ENCODE measurements around the gene UBR3.

The UBR3 gene

GRCh38 chr2:170052151-170052550, 224.9 kb downstream of the UBR3 start:
- DNase-seq (ENCODE audit: low read depth) = no peak

- DNase-seq (ENCODE audit: low read depth) = no peak
Measured at GRCh38 chr2:170054997-170055396, 227.7 kb downstream of the UBR3 start.

GRCh38 chr2:170056900-170057299, 229.6 kb downstream of the UBR3 start:
- DNase-seq (ENCODE audit: low read depth) = no peak

DNA sequence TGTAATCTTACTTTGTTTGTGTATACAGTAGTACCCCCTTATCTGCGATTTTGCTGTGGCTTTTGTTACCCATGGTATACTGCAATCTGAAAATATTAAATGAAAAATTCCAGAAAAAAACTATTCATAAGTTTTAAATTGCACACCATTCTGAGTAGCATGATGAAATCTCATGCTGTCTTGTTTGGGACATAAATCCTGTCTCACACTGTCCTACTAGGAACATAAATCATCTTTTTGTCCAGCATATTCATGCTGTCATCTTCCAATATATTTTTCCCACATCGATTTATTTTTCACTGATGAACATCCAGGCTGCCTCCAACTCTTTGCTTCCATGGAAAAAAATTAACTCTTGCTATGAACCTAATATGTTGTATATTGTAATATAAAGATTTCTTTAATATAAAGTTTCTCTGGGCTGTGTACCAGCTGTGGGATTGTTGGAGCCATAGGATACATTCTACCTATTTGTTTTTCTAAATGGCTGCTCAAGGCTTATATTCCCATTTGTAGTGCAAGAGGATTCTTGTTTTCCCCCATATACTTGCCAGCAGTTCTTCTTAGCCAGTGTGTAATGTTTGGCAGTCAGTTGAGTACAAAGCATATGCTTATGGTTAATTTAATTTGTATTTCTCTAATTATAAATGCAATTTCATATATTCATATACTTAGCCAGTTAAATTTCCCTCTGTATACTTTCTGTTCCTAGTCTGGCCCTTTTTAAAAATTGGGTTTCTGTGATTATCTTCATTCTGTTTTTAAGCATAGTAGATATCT, 236.4 kb downstream of the UBR3 start:
- DNase-seq (ENCODE audit: low read depth) = no peak

DNA sequence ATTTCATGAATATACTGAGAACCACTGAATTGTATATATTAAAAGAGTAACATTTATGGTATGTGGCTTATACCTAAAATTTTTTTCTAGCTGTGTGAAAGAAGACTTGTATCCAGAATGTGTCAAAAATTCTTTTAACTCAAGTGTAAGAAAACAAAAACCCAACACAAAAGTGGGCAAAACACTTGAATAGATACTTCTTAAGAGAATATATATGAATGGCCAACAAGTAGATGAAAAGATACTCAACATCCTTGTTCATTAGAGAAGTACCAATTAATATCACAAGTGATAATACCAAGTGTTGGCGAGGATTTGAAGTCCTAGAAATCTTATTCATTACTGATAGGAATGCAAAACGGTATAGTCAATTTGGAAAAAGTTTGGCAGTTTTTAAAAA, 243.5 kb downstream of the UBR3 start:
- no peak for DNase-seq (ENCODE audit: low read depth)

- no peak for DNase-seq (ENCODE audit: low read depth)
Measured at GRCh38 chr2:170073288-170073687, 246.0 kb downstream of the UBR3 start.

- DNase-seq (ENCODE audit: low read depth) = no peak
Measured at GRCh38 chr2:170076189-170076588, 248.9 kb downstream of the UBR3 start.

DNA sequence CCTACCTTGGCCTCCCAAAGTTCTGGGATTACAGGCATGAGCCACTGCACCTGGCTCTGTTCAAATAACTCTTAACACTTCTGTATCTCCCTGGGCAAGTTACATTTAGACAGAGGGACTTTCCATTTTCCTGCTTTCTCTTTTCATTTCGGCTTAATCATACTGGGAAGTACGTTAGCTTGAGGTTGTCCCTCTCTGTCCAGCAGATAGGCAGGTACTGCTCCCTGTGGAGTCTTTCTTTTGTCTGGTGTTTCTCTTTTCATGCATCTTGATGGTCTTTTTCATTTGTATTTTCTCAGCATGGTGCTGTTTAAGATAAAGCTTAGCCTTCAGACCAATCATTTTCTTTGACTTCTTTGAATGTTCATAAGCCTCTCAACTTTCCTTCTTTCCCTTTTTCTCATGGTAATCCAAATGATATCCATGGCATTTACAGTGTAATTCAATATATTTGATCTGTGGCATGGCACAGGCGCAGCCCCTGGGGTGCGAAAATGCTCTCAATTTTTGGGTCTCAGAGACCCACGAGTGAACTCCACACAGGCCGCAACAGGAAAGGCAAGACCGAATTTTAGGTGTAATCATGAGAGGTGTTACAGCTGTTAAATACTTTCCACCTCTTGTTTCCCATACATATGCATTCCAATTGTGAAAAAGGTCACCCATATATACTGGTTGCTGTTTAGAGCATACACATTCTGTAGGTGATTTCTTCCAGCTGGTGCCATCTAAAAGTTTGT, 250.7 kb downstream of the UBR3 start:
- DNase-seq (ENCODE audit: low read depth) = no peak

DNA sequence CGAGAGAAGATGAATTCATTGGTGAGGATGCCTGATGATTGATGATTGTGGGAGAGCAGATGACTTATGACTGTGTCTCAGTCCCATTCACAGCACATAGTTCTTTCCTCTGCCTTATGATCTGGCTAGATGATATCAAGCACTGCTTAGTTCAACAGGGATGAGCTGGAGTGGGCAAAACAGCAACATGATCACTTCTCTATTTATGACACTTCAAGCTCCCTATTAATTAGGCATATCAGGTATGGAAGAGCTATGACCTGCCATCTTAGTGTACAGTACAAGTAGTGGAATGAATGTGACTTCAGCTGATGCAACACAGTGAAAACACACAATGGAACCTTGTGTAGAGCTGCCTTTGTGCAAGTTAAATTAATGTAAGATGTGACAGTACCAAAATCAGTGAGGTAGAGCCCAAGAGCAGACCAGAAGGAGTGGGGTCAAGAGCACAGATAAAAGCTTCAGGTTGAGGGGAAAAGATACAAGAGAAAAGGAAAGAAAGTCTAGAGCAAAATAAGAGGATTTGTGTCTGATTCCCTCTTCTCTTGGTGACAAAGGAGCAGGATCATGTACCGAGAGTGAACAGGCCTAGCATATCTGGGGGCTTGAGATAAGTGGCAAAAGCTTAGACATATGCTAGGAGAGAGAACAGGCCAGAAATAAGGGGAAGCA, 257.7 kb downstream of the UBR3 start:
- DNase-seq (ENCODE audit: low read depth) = no peak

DNA sequence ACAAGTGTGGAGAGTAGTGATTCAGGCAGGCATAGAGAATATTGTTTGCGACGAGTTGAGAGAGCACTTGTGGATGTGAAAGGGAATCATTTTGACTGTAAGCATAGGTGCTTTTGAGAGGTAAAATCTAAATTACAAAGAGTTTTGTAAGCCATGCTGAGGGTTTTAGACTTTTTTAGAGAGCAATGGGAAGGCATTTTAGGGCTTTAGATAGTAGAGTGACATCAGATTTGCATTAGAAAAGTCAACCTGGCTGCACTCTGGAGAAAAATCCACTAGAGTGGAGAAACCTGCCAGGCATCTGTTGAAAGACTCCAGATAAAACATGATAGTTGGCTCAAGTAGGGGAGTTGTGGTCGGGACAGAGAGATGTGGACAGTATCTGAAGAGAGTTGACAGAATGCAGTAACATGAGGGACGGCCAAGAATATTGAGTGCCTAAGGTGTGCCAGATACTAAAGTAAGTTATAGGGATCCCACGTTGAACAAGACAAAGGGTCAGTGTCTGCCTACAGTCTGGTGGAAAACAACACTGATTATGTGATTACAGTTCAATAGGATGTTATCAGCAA, 258.9 kb downstream of the UBR3 start:
- no peak for DNase-seq (ENCODE audit: low read depth)

GRCh38 chr2:170086751-170087412, 259.6 kb downstream of the UBR3 start:
- no peak for DNase-seq (ENCODE audit: low read depth)

DNA sequence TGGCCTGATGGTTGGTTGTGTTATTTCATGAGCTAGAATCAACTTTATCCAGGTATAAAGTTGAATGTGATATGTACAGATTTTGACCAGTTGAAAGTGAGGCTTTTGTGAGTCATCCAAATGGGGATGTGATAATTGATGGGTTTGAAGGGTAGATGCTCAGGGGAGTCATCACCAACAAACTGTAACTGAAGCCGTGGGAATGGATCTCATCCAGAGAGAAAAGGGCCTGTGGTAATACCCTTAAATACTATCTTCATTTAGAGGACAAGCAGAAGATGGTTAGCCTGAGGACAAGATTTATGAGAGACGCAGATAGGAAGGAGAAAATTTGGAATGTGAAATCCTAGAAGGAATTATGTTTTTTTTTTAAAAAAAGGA, 260.1 kb downstream of the UBR3 start:
- DNase-seq (ENCODE audit: low read depth) = no peak

DNA sequence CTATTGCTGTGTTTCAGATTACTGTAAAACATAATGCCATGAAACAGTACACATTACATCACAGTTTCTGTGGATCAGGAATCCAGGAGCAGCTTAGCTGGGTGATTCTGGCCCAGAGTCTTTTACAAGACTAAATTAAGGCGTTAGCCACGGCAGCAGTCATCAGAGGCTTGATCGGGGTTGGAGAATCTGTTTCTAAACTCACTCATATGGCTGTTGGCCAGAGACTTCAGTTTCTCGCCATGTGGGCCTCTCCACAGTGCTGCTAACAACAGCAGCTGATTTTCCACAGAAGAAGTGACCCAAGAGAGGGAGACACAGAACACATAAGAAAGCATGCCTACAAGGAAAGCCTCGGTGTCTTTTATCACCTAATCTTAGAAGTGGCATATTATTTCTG, 261.5 kb downstream of the UBR3 start:
- no peak for DNase-seq (ENCODE audit: low read depth)

DNA sequence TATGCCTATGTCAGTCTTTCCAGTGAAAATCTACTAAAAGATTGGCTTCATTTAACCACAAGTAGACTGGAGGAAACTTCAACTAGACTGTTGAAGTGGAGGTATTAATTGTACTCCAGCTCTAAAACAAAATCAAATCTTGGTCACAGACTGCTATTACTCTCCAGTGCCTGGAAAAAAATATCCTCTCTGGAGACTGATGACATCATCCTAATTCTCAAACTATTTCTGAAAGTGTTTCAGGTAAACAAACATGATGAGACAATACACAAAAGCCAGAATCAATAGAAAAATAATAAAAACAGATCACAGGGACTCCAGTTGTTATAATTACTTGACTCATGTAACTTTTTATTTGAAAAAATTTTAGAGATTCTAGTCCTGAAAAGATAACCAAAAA, 263.0 kb downstream of the UBR3 start:
- no peak for DNase-seq (ENCODE audit: low read depth)

- no peak for DNase-seq (ENCODE audit: low read depth)
Measured at GRCh38 chr2:170091436-170091835, 264.2 kb downstream of the UBR3 start.

DNA sequence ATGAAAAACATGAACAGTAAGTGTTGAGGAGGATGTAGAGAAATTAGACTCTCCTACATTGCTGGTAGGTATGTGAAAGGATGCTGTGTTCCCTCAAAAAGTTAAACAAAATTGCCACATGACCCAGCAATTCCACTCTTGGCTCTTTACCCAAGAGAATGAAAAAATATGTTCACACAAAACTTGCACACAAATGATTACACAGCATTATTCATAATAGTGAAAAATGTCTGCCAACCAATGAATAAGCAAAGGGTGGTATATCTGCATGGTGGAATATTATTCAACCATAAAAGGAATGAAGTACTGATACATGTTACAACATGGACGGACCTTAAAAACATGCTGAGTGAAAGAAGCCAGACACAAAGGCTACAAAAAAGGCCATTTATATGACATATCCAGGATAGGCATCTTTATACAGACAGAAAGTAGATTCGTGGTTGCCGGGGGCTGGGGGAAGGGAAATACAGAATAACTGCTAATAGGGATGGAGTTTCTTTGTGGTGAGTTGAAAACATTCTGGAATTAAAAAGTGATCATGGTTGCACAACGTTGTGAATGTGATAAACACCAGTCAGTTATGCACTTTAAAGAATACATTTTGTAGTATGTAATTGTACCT, 265.3 kb downstream of the UBR3 start:
- DNase-seq (ENCODE audit: low read depth) = no peak

DNA sequence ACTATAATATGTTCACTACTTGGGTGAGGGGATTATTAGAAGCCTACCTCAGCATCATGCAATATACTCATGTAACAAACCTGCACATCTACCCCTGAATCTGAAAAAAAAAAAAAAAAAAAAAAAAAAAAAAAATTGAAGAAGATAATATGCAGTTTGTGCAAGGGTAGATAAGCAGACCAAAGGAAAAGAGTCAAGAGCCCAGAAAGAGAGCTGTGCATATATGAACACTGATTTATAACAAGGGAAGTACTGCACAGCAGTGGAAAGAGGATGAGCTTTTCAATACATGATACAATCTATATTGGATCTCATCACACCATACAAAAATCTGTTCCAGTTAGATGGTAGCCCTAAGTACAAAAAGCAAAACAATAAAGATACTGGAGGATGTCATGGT, 268.1 kb downstream of the UBR3 start:
- no peak for DNase-seq (ENCODE audit: low read depth)

- DNase-seq (ENCODE audit: low read depth) = no peak
Measured at GRCh38 chr2:170098626-170099312, 271.5 kb downstream of the UBR3 start.

- DNase-seq (ENCODE audit: low read depth) = no peak
Measured at GRCh38 chr2:170101789-170102188, 274.5 kb downstream of the UBR3 start.

GRCh38 chr2:170106102-170106840, 279.0 kb downstream of the UBR3 start:
- no peak for DNase-seq (ENCODE audit: low read depth)

All from stimulated activated CD4-positive, alpha-beta T cell treated with anti-CD3 and anti-CD28 coated beads, Interleukin-2, amount 100 ng/mL, for 4 hours (primary cell).